Activated T-cell treated with anti-CD3 and anti-CD28 coated beads, Interleukin-2, amount 50 U/mL, for 24 hours (primary cell): ENCODE measurements around the gene AMPD2.

ENCODE experiments used
- DNase-seq: peaks from one replicate; pipeline ENCODE4 v3.0.0-alpha.2; 2020
- H3K27ac Mint-ChIP-seq: 2 replicates; pipeline ENCODE4 v1.8.0; 2020; ENCODE audit warnings: mild to moderate bottlenecking, mixed read lengths
- H3K27me3 Mint-ChIP-seq: 2 replicates; pipeline ENCODE4 v1.8.0; 2020; ENCODE audit warnings: mixed read lengths
- H3K36me3 Mint-ChIP-seq: 2 replicates; pipeline ENCODE4 v1.8.0; 2020; ENCODE audit warnings: low read depth, mixed read lengths
- H3K4me1 Mint-ChIP-seq: 2 replicates; pipeline ENCODE4 v1.8.0; 2020; ENCODE audit warnings: low read depth, mixed read lengths
- H3K4me3 Mint-ChIP-seq: 2 replicates; pipeline ENCODE4 v1.8.0; 2020; ENCODE audit warnings: mild to moderate bottlenecking, moderate library complexity, mixed read lengths
- H3K9me3 Mint-ChIP-seq: 2 replicates; pipeline ENCODE4 v1.8.0; 2020; ENCODE audit warnings: mixed read lengths

The AMPD2 gene

GRCh38 chr1:109622137-109622892 lies 2.7 kb downstream of the AMPD2 start:
- peaks cover 57% of the 10 kb centered on the region for H3K4me1 Mint-ChIP-seq
- no peaks in the 10 kb centered on the region for H3K9me3 Mint-ChIP-seq
- H3K27me3 Mint-ChIP-seq, result no peaks in the 10 kb centered on the region

GRCh38 chr1:109622895-109623294 lies 3.3 kb downstream of the AMPD2 start:
- no peaks in the 10 kb centered on the region for H3K9me3 Mint-ChIP-seq
- H3K4me3 Mint-ChIP-seq, result peak overlapping the region; percentile 98
- H3K27ac Mint-ChIP-seq, result peak overlapping the region; percentile 90
- H3K36me3 Mint-ChIP-seq, result peaks cover 57% of the 10 kb centered on the region
- H3K27me3 Mint-ChIP-seq, result no peaks in the 10 kb centered on the region
- no peak for DNase-seq
- peaks cover 51% of the 10 kb centered on the region for H3K4me1 Mint-ChIP-seq

More at GRCh38 chr1:109622137-109622892, 2.7 kb downstream of the AMPD2 start:
- no peak for DNase-seq
- Mint-ChIP-seq H3K4me3 (peak overlapping the region; percentile 98), H3K36me3 (peaks cover 51% of the 10 kb centered on the region), H3K27ac (peak overlapping the region; percentile 90)

GRCh38 chr1:109623601-109624161 lies 4.0 kb downstream of the AMPD2 start:
- no peak for DNase-seq
- no peaks in the 10 kb centered on the region for H3K27me3 Mint-ChIP-seq
- H3K9me3 Mint-ChIP-seq, result no peaks in the 10 kb centered on the region
- H3K4me1 Mint-ChIP-seq, result peaks cover 49% of the 10 kb centered on the region
- peaks cover 64% of the 10 kb centered on the region for H3K36me3 Mint-ChIP-seq
- peak overlapping the region; percentile 90 for H3K27ac Mint-ChIP-seq
- peak overlapping the region; percentile 46 for H3K4me3 Mint-ChIP-seq

- H3K36me3 Mint-ChIP-seq, result peaks cover 72% of the 10 kb centered on the region
- no peaks in the 10 kb centered on the region for H3K9me3 Mint-ChIP-seq
- H3K4me1 Mint-ChIP-seq, result peaks cover 43% of the 10 kb centered on the region
- H3K27me3 Mint-ChIP-seq, result no peaks in the 10 kb centered on the region
- peak overlapping the region; percentile 46 for H3K4me3 Mint-ChIP-seq
- H3K27ac Mint-ChIP-seq, result peak overlapping the region; percentile 90
- no peak for DNase-seq
These were observed 4.8 kb downstream of the AMPD2 start for GRCh38 chr1:109624201-109625010.

GRCh38 chr1:109625176-109625575 lies 5.5 kb downstream of the AMPD2 start:
- peaks cover 72% of the 10 kb centered on the region for H3K36me3 Mint-ChIP-seq
- H3K27ac Mint-ChIP-seq, result peak overlapping the region; percentile 50
- H3K27me3 Mint-ChIP-seq, result no peaks in the 10 kb centered on the region
- no peak for DNase-seq
- no peaks in the 10 kb centered on the region for H3K9me3 Mint-ChIP-seq
- H3K4me1 Mint-ChIP-seq, result peaks cover 42% of the 10 kb centered on the region
- H3K4me3 Mint-ChIP-seq, result no peak overlapping the region

- DNase-seq, result no peak
- Mint-ChIP-seq H3K4me1 (peaks cover 42% of the 10 kb centered on the region), H3K36me3 (peaks cover 71% of the 10 kb centered on the region), H3K27ac (peak overlapping the region; percentile 56), H3K27me3 (no peaks in the 10 kb centered on the region), H3K9me3 (no peaks in the 10 kb centered on the region), H3K4me3 (no peak overlapping the region)
These were observed 6.2 kb downstream of the AMPD2 start for GRCh38 chr1:109625601-109626560.

GRCh38 chr1:109626682-109627408 lies 7.2 kb downstream of the AMPD2 start:
- peaks cover 73% of the 10 kb centered on the region for H3K36me3 Mint-ChIP-seq
- H3K9me3 Mint-ChIP-seq, result no peaks in the 10 kb centered on the region
- peak overlapping the region; percentile 56 for H3K27ac Mint-ChIP-seq

GRCh38 chr1:109627692-109628399 lies 8.2 kb downstream of the AMPD2 start:
- Mint-ChIP-seq H3K36me3 (peaks cover 69% of the 10 kb centered on the region), H3K4me1 (peaks cover 27% of the 10 kb centered on the region), H3K4me3 (no peak overlapping the region), H3K27ac (peak overlapping the region; percentile 50), H3K27me3 (no peaks in the 10 kb centered on the region), H3K9me3 (no peaks in the 10 kb centered on the region)
- no peak for DNase-seq

More at GRCh38 chr1:109626682-109627408, 7.2 kb downstream of the AMPD2 start:
- H3K27me3 Mint-ChIP-seq, result no peaks in the 10 kb centered on the region
- peaks cover 37% of the 10 kb centered on the region for H3K4me1 Mint-ChIP-seq
- no peak for DNase-seq
- H3K4me3 Mint-ChIP-seq, result no peak overlapping the region

- H3K9me3 Mint-ChIP-seq, result no peaks in the 10 kb centered on the region
- H3K27ac Mint-ChIP-seq, result peak overlapping the region; percentile 35
These were observed 9.1 kb downstream of the AMPD2 start for GRCh38 chr1:109628540-109629321.

GRCh38 chr1:109629372-109630030 lies 9.9 kb downstream of the AMPD2 start:
- Mint-ChIP-seq H3K4me3 (no peak overlapping the region), H3K27ac (peak overlapping the region; percentile 24), H3K36me3 (peaks cover 72% of the 10 kb centered on the region), H3K4me1 (peaks cover 14% of the 10 kb centered on the region), H3K9me3 (no peaks in the 10 kb centered on the region), H3K27me3 (no peaks in the 10 kb centered on the region)
- DNase-seq, result no peak

More at GRCh38 chr1:109628540-109629321, 9.1 kb downstream of the AMPD2 start:
- no peak overlapping the region for H3K4me3 Mint-ChIP-seq
- DNase-seq, result no peak
- peaks cover 72% of the 10 kb centered on the region for H3K36me3 Mint-ChIP-seq
- H3K4me1 Mint-ChIP-seq, result peaks cover 18% of the 10 kb centered on the region
- H3K27me3 Mint-ChIP-seq, result no peaks in the 10 kb centered on the region

- H3K4me3 Mint-ChIP-seq, result no peak overlapping the region
- no peaks in the 10 kb centered on the region for H3K9me3 Mint-ChIP-seq
- peaks cover 70% of the 10 kb centered on the region for H3K36me3 Mint-ChIP-seq
- no peaks in the 10 kb centered on the region for H3K27me3 Mint-ChIP-seq
- H3K27ac Mint-ChIP-seq, result no peak overlapping the region
- peaks cover 18% of the 10 kb centered on the region for H3K4me1 Mint-ChIP-seq
- DNase-seq, result peak; percentile 62
These were observed 10.7 kb downstream of the AMPD2 start for GRCh38 chr1:109630081-109630897.
